Measurements from ENCODE around the gene ZNF565.

Gene ZNF565

DNA sequence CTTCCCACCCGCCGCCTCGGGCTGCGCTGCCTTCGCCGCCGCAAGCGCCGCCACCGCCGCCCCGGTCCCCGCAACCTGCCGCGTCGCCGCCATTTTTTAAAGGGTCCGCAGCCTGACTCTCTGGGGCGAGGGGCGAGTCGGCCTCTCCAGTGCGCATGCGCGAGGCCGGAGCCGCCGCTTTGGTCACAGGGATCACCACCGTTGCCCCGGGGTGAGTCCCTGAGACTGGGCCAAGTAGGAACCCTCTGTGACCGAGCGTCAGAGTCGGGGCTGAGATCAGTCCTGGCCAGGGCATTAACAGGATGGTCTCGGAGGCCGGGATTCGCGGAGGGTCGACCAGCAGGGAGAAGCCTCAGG, 43.0 kb upstream of the ZNF565 start:
- Histone ChIP-seq H3K14ac (ENCODE audit: low read length in 2 of 2) (no peak overlapping the region), H3K27me3 (ENCODE audit: control insufficient read depth in 1 of 2, insufficient read depth in 1 of 2, low read length in 2 of 2) (no peaks in the 10 kb centered on the region), H3K4me2 (ENCODE audit: low read length, poor library complexity, severe bottlenecking) (no peak overlapping the region), H3K23ac (ENCODE audit: low read length in 2 of 2) (no peak overlapping the region), H2BK15ac (ENCODE audit: low read depth, poor library complexity, severe bottlenecking) (no peak overlapping the region), H2BK12ac (ENCODE audit: low read length in 2 of 2) (no peak overlapping the region), H3K9ac (ENCODE audit: low read length) (peak overlapping the region; percentile 77), H3K4ac (ENCODE audit: low read depth in 1 of 2, low read length in 2 of 2) (no peak overlapping the region), H2AK5ac (ENCODE audit: low read length, severe bottlenecking) (no peak overlapping the region), H3K18ac (ENCODE audit: low read depth in 1 of 2, low read length in 2 of 2) (no peak overlapping the region), H3K79me1 (replicated peaks; ENCODE audit: low read length, poor library complexity, severe bottlenecking) (no peaks in the 10 kb centered on the region), H3K27ac (ENCODE audit: low read length, poor library complexity, severe bottlenecking) (no peak overlapping the region), H4K91ac (ENCODE audit: low read length) (no peak overlapping the region), H3K4me3 (ENCODE audit: insufficient read depth in 1 of 2, low read depth in 1 of 2, low read length in 2 of 2) (peak overlapping the region; percentile 26 to 72), H2BK120ac (ENCODE audit: low read depth, low read length) (no peak overlapping the region), H3K4me1 (ENCODE audit: control insufficient read depth, insufficient read depth, low read depth, low read length) (no peaks in the 10 kb centered on the region), H4K8ac (ENCODE audit: low read length) (peak overlapping the region; percentile 37), H2AFZ (ENCODE audit: low read depth, low read length) (peak overlapping the region; percentile 23), H3K9me3 (ENCODE audit: control insufficient read depth, low read length) (no peaks in the 10 kb centered on the region), H2BK5ac (ENCODE audit: low read depth, low read length, poor library complexity, severe bottlenecking) (no peak overlapping the region), H3K36me3 (ENCODE audit: control insufficient read depth in 1 of 2, insufficient read depth in 2 of 2, low read depth in 1 of 2, low read length in 2 of 2) (peaks cover 0 to 10% of the 10 kb centered on the region in 2 experiments)
- DNase-seq = no peak
- WGBS = 60% methylated on average over 37 of the region's 37 CpGs

GRCh38 chr19:36256853-36257519, 42.5 kb upstream of the ZNF565 start:
- Histone ChIP-seq H3K14ac (ENCODE audit: low read length in 2 of 2) (no peak overlapping the region), H3K4me2 (ENCODE audit: low read length, poor library complexity, severe bottlenecking) (no peak overlapping the region)

GRCh38 chr19:36256064-36256463, 41.6 kb upstream of the ZNF565 start:
- WGBS = 94% methylated on average over 15 of the region's 15 CpGs
- H3K27ac ChIP-seq (ENCODE audit: low read length, poor library complexity, severe bottlenecking) = no peak overlapping the region
- H3K4me1 ChIP-seq (ENCODE audit: control insufficient read depth, insufficient read depth, low read depth, low read length) = no peaks in the 10 kb centered on the region
- H3K14ac ChIP-seq (ENCODE audit: low read length in 2 of 2) = no peak overlapping the region
- H3K36me3 ChIP-seq (ENCODE audit: control insufficient read depth in 1 of 2, insufficient read depth in 2 of 2, low read depth in 1 of 2, low read length in 2 of 2) = peaks cover 0 to 10% of the 10 kb centered on the region in 2 experiments
- H2BK5ac ChIP-seq (ENCODE audit: low read depth, low read length, poor library complexity, severe bottlenecking) = no peak overlapping the region
- H2AFZ ChIP-seq (ENCODE audit: low read depth, low read length) = no peak overlapping the region
- H2AK5ac ChIP-seq (ENCODE audit: low read length, severe bottlenecking) = no peak overlapping the region
- no peaks in the 10 kb centered on the region for H3K27me3 ChIP-seq (ENCODE audit: control insufficient read depth in 1 of 2, insufficient read depth in 1 of 2, low read length in 2 of 2)
- no peak overlapping the region for H4K8ac ChIP-seq (ENCODE audit: low read length)
- no peak overlapping the region for H3K4me3 ChIP-seq (ENCODE audit: insufficient read depth in 1 of 2, low read depth in 1 of 2, low read length in 2 of 2)
- no peak overlapping the region for H3K4ac ChIP-seq (ENCODE audit: low read depth in 1 of 2, low read length in 2 of 2)
- H3K79me1 ChIP-seq (replicated peaks; ENCODE audit: low read length, poor library complexity, severe bottlenecking) = no peaks in the 10 kb centered on the region
- no peak for DNase-seq
- no peak overlapping the region for H2BK120ac ChIP-seq (ENCODE audit: low read depth, low read length)
- H3K9ac ChIP-seq (ENCODE audit: low read length) = no peak overlapping the region
- H4K91ac ChIP-seq (ENCODE audit: low read length) = no peak overlapping the region
- no peak overlapping the region for H3K18ac ChIP-seq (ENCODE audit: low read depth in 1 of 2, low read length in 2 of 2)
- H3K23ac ChIP-seq (ENCODE audit: low read length in 2 of 2) = no peak overlapping the region
- H3K4me2 ChIP-seq (ENCODE audit: low read length, poor library complexity, severe bottlenecking) = no peak overlapping the region
- H2BK15ac ChIP-seq (ENCODE audit: low read depth, poor library complexity, severe bottlenecking) = no peak overlapping the region
- H3K9me3 ChIP-seq (ENCODE audit: control insufficient read depth, low read length) = no peaks in the 10 kb centered on the region
- H2BK12ac ChIP-seq (ENCODE audit: low read length in 2 of 2) = no peak overlapping the region

More at GRCh38 chr19:36256853-36257519, 42.5 kb upstream of the ZNF565 start:
- Histone ChIP-seq H3K9ac (ENCODE audit: low read length) (peak overlapping the region; percentile 77), H3K36me3 (ENCODE audit: control insufficient read depth in 1 of 2, insufficient read depth in 2 of 2, low read depth in 1 of 2, low read length in 2 of 2) (peaks cover 0 to 10% of the 10 kb centered on the region in 2 experiments), H2BK15ac (ENCODE audit: low read depth, poor library complexity, severe bottlenecking) (no peak overlapping the region), H3K27ac (ENCODE audit: low read length, poor library complexity, severe bottlenecking) (no peak overlapping the region), H3K4ac (ENCODE audit: low read depth in 1 of 2, low read length in 2 of 2) (no peak overlapping the region), H3K18ac (ENCODE audit: low read depth in 1 of 2, low read length in 2 of 2) (no peak overlapping the region), H4K91ac (ENCODE audit: low read length) (no peak overlapping the region), H3K4me1 (ENCODE audit: control insufficient read depth, insufficient read depth, low read depth, low read length) (no peaks in the 10 kb centered on the region), H2BK120ac (ENCODE audit: low read depth, low read length) (no peak overlapping the region), H2AK5ac (ENCODE audit: low read length, severe bottlenecking) (no peak overlapping the region), H3K4me3 (ENCODE audit: insufficient read depth in 1 of 2, low read depth in 1 of 2, low read length in 2 of 2) (peak overlapping the region; percentile 26 to 72), H2BK5ac (ENCODE audit: low read depth, low read length, poor library complexity, severe bottlenecking) (no peak overlapping the region), H3K79me1 (replicated peaks; ENCODE audit: low read length, poor library complexity, severe bottlenecking) (no peaks in the 10 kb centered on the region), H3K27me3 (ENCODE audit: control insufficient read depth in 1 of 2, insufficient read depth in 1 of 2, low read length in 2 of 2) (no peaks in the 10 kb centered on the region), H2BK12ac (ENCODE audit: low read length in 2 of 2) (no peak overlapping the region), H4K8ac (ENCODE audit: low read length) (peak overlapping the region; percentile 37), H3K9me3 (ENCODE audit: control insufficient read depth, low read length) (no peaks in the 10 kb centered on the region), H3K23ac (ENCODE audit: low read length in 2 of 2) (no peak overlapping the region), H2AFZ (ENCODE audit: low read depth, low read length) (peak overlapping the region; percentile 23)
- 84% methylated on average over 42 of the region's 42 CpGs for WGBS
- no peak for DNase-seq

GRCh38 chr19:36255316-36255715, 40.9 kb upstream of the ZNF565 start:
- no peak overlapping the region for H2AK5ac ChIP-seq (ENCODE audit: low read length, severe bottlenecking)
- no peaks in the 10 kb centered on the region for H3K9me3 ChIP-seq (ENCODE audit: control insufficient read depth, low read length)
- no peak overlapping the region for H4K91ac ChIP-seq (ENCODE audit: low read length)
- no peaks in the 10 kb centered on the region for H3K4me1 ChIP-seq (ENCODE audit: control insufficient read depth, insufficient read depth, low read depth, low read length)
- H2BK5ac ChIP-seq (ENCODE audit: low read depth, low read length, poor library complexity, severe bottlenecking) = no peak overlapping the region
- no peak overlapping the region for H3K9ac ChIP-seq (ENCODE audit: low read length)
- H3K36me3 ChIP-seq (ENCODE audit: control insufficient read depth in 1 of 2, insufficient read depth in 2 of 2, low read depth in 1 of 2, low read length in 2 of 2) = peaks cover 0 to 10% of the 10 kb centered on the region in 2 experiments
- DNase-seq = no peak
- H4K8ac ChIP-seq (ENCODE audit: low read length) = no peak overlapping the region
- no peaks in the 10 kb centered on the region for H3K79me1 ChIP-seq (replicated peaks; ENCODE audit: low read length, poor library complexity, severe bottlenecking)
- H3K4me3 ChIP-seq (ENCODE audit: insufficient read depth in 1 of 2, low read depth in 1 of 2, low read length in 2 of 2) = no peak overlapping the region
- H3K23ac ChIP-seq (ENCODE audit: low read length in 2 of 2) = no peak overlapping the region
- no peak overlapping the region for H2BK12ac ChIP-seq (ENCODE audit: low read length in 2 of 2)
- H3K27ac ChIP-seq (ENCODE audit: low read length, poor library complexity, severe bottlenecking) = no peak overlapping the region
- no peak overlapping the region for H3K18ac ChIP-seq (ENCODE audit: low read depth in 1 of 2, low read length in 2 of 2)
- H2BK120ac ChIP-seq (ENCODE audit: low read depth, low read length) = no peak overlapping the region
- H3K27me3 ChIP-seq (ENCODE audit: control insufficient read depth in 1 of 2, insufficient read depth in 1 of 2, low read length in 2 of 2) = no peaks in the 10 kb centered on the region
- no peak overlapping the region for H3K4ac ChIP-seq (ENCODE audit: low read depth in 1 of 2, low read length in 2 of 2)
- WGBS = 86% methylated on average over 28 of the region's 28 CpGs
- no peak overlapping the region for H3K14ac ChIP-seq (ENCODE audit: low read length in 2 of 2)
- H2AFZ ChIP-seq (ENCODE audit: low read depth, low read length) = no peak overlapping the region
- no peak overlapping the region for H3K4me2 ChIP-seq (ENCODE audit: low read length, poor library complexity, severe bottlenecking)
- no peak overlapping the region for H2BK15ac ChIP-seq (ENCODE audit: low read depth, poor library complexity, severe bottlenecking)

Measured in mesenchymal stem cell (in vitro differentiated cells and primary cell).